ENCODE measurements around the gene HMG20A.

DNA sequence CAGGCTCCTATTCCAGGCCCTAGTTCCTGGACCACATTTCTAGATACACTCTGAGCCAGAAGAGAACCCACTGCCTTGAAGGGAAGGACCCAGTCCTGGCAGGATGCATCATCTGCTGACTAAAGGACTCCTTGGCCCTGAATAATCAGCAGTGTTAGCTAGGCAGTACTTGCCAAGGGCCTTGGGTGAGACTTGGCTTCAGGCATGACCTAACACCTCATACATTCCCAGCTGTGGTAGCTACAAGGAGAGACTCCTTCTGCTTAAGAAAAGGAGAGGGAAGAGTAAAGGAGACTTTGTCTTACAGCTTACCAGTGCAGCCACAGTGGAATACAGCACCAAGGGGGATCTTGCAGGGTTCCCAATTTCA, 27.2 kb upstream of the HMG20A start:
- TF ChIP-seq, protein P1, sequence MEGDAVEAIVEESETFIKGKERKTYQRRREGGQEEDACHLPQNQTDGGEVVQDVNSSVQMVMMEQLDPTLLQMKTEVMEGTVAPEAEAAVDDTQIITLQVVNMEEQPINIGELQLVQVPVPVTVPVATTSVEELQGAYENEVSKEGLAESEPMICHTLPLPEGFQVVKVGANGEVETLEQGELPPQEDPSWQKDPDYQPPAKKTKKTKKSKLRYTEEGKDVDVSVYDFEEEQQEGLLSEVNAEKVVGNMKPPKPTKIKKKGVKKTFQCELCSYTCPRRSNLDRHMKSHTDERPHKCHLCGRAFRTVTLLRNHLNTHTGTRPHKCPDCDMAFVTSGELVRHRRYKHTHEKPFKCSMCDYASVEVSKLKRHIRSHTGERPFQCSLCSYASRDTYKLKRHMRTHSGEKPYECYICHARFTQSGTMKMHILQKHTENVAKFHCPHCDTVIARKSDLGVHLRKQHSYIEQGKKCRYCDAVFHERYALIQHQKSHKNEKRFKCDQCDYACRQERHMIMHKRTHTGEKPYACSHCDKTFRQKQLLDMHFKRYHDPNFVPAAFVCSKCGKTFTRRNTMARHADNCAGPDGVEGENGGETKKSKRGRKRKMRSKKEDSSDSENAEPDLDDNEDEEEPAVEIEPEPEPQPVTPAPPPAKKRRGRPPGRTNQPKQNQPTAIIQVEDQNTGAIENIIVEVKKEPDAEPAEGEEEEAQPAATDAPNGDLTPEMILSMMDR (IDR thresholded peaks at IDR 0.05) = no peak
- TF ChIP-seq POLR2A (IDR thresholded peaks at IDR 0.05) (no peak), EP300 (IDR thresholded peaks at IDR 0.05) (no peak)
